C4-2B (cell line): ENCODE measurements around the gene HMGN1.
"Not testable (repeated sequence)": the region's sequence is repeated elsewhere in the genome, so short reads cannot be mapped to it uniquely, and the experiment has no call there.

Experiments used
- H3K27ac ChIP-seq: fragments of 450-650 bp; 2 replicates; pipeline ENCODE4 v1.5.1; 2017
- CTCF ChIP-seq: fragments of 450-650 bp; conservative IDR thresholded peaks from 2 replicates; pipeline ENCODE4 v1.5.1; 2017; ENCODE audit warnings: mild to moderate bottlenecking
- ZFX ChIP-seq: fragments of 450-650 bp; IDR thresholded peaks from 2 replicates; pipeline ENCODE4 v1.6.1; 2017

HMGN1 gene

GRCh38 chr21:39387461-39388037, 38.7 kb upstream of the HMGN1 start:
- TF ChIP-seq CTCF (no peak), ZFX (no peak)
- peak overlapping the region; percentile 69 for H3K27ac ChIP-seq

GRCh38 chr21:39386899-39387298, 38.0 kb upstream of the HMGN1 start:
- no peak for TF ChIP-seq CTCF
- TF ChIP-seq ZFX: no peak
- H3K27ac ChIP-seq: peak overlapping the region; percentile 69; the same call in 1 of the 2 replicates

- peak overlapping the region; percentile 50 for H3K27ac ChIP-seq
- TF ChIP-seq ZFX: no peak
- no peak for TF ChIP-seq CTCF
Observed at GRCh38 chr21:39386194-39386593, 37.3 kb upstream of the HMGN1 start.

GRCh38 chr21:39385299-39386145, 36.6 kb upstream of the HMGN1 start:
- no peak for TF ChIP-seq ZFX
- TF ChIP-seq CTCF: no peak
- H3K27ac ChIP-seq: peak overlapping the region; percentile 50

GRCh38 chr21:39384674-39385298, 35.9 kb upstream of the HMGN1 start:
- TF ChIP-seq ZFX (no peak), CTCF (no peak)
- peak overlapping the region; percentile 50 for H3K27ac ChIP-seq

DNA sequence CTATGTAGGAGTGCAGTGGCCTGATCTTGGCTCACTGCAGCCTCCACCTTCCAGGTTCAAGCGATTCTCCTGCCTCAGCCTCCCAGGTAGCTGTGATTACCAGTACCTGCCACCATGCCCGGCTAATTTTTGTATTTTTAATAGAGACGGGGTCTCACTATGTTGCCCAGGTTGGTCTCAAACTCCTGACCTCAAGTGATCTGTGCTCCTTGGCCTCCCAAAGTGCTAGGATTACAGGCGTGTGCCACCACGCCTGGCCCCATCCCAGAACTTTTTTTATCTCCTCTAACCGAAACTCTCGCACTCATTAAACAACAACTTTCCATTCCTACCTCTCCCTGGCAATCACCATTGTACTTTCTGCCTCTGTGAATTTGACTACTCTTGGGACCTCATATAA, 33.2 kb upstream of the HMGN1 start:
- H3K27ac ChIP-seq: not testable (repeated sequence)

DNA sequence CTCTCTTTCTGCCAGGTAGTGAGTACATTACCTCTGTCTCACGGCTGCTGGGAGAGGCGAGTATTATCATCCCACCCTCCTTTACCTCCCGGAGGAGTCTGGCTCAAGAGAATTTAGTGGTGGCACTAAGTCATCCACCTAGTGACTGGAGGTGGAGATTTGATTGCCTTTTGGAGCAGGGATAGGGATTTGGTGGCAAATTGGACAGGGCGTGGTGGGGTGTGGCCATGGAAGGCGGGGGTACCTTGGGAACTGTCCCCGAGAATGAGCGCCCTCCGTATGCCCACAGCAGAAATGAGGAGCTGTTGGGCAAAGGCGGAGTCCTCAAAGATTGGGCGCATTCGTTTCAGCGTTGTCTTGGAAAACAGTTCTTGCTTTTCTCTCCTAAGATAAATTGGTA, 32.1 kb upstream of the HMGN1 start:
- TF ChIP-seq CTCF (no peak), ZFX (no peak)
- H3K27ac ChIP-seq: peak overlapping the region; percentile 64; the same call in 1 of the 2 replicates
